Measurements from ENCODE around the gene FST. TPM values are rescaled to one million over a fixed set of nuclear protein-coding genes. Genes with fewer than 3 reads are reported as not detected.
A peak's percentile ranks its signal among the peaks of the same experiment; 100 is the strongest.

Gene FST
- total RNA-seq, 2 donors from 2014 or later: not detected

GRCh38 chr5:53481159-53481886 is 894 bp downstream of the FST start:
- ATAC-seq (replicated peaks): no peak
- H3K36me3 Mint-ChIP-seq (ENCODE audit: low read depth): peaks cover 7% of the 10 kb centered on the region
- peaks cover 18% of the 10 kb centered on the region for H3K4me1 Mint-ChIP-seq
- peaks cover 50% of the 10 kb centered on the region for H3K27me3 Mint-ChIP-seq
- H3K9me3 Mint-ChIP-seq: no peaks in the 10 kb centered on the region
- peak overlapping the region; percentile 90 for H3K4me3 Mint-ChIP-seq
- no peak overlapping the region for H3K27ac Mint-ChIP-seq

GRCh38 chr5:53481887-53482716 is 1.7 kb downstream of the FST start:
- Mint-ChIP-seq H3K4me1 (peaks cover 18% of the 10 kb centered on the region), H3K27ac (peak overlapping the region; percentile 77), H3K36me3 (ENCODE audit: low read depth) (peaks cover 7% of the 10 kb centered on the region), H3K4me3 (peak overlapping the region; percentile 90), H3K9me3 (no peaks in the 10 kb centered on the region), H3K27me3 (peaks cover 43% of the 10 kb centered on the region)
- ATAC-seq (replicated peaks): peak; percentile 68

GRCh38 chr5:53482717-53483638 is 2.5 kb downstream of the FST start:
- Mint-ChIP-seq H3K4me1 (peaks cover 18% of the 10 kb centered on the region), H3K9me3 (no peaks in the 10 kb centered on the region), H3K27ac (peak overlapping the region; percentile 77), H3K36me3 (ENCODE audit: low read depth) (peaks cover 7% of the 10 kb centered on the region), H3K27me3 (peaks cover 43% of the 10 kb centered on the region), H3K4me3 (peak overlapping the region; percentile 90)
- peak; percentile 22 for ATAC-seq (replicated peaks)

- H3K27me3 Mint-ChIP-seq: peaks cover 30% of the 10 kb centered on the region
- no peak overlapping the region for H3K4me3 Mint-ChIP-seq
- no peak overlapping the region for H3K27ac Mint-ChIP-seq
- H3K36me3 Mint-ChIP-seq (ENCODE audit: low read depth): no peaks in the 10 kb centered on the region
- no peak for ATAC-seq (replicated peaks)
- peaks cover 1% of the 10 kb centered on the region for H3K4me1 Mint-ChIP-seq
- no peaks in the 10 kb centered on the region for H3K9me3 Mint-ChIP-seq
Observed at GRCh38 chr5:53487436-53487835, 7.0 kb downstream of the FST start.

GRCh38 chr5:53488195-53488722 is 7.8 kb downstream of the FST start:
- Mint-ChIP-seq H3K4me1 (no peaks in the 10 kb centered on the region), H3K9me3 (no peaks in the 10 kb centered on the region), H3K4me3 (no peak overlapping the region), H3K36me3 (ENCODE audit: low read depth) (no peaks in the 10 kb centered on the region), H3K27me3 (peaks cover 31% of the 10 kb centered on the region), H3K27ac (no peak overlapping the region)
- no peak for ATAC-seq (replicated peaks)

GRCh38 chr5:53490747-53491146 is 10.3 kb downstream of the FST start:
- Mint-ChIP-seq H3K27me3 (peaks cover 30% of the 10 kb centered on the region), H3K27ac (no peak overlapping the region), H3K4me3 (no peak overlapping the region), H3K9me3 (no peaks in the 10 kb centered on the region), H3K36me3 (ENCODE audit: low read depth) (no peaks in the 10 kb centered on the region), H3K4me1 (no peaks in the 10 kb centered on the region)
- no peak for ATAC-seq (replicated peaks)

- H3K27ac Mint-ChIP-seq: no peak overlapping the region
- no peaks in the 10 kb centered on the region for H3K9me3 Mint-ChIP-seq
- H3K4me3 Mint-ChIP-seq: no peak overlapping the region
- H3K27me3 Mint-ChIP-seq: peaks cover 24% of the 10 kb centered on the region
- ATAC-seq (replicated peaks): no peak
- H3K36me3 Mint-ChIP-seq (ENCODE audit: low read depth): no peaks in the 10 kb centered on the region
- no peaks in the 10 kb centered on the region for H3K4me1 Mint-ChIP-seq
Observed at GRCh38 chr5:53501054-53501453, 20.6 kb downstream of the FST start.

GRCh38 chr5:53503562-53504218 is 23.3 kb downstream of the FST start:
- H3K27me3 Mint-ChIP-seq: peaks cover 20% of the 10 kb centered on the region
- no peaks in the 10 kb centered on the region for H3K4me1 Mint-ChIP-seq
- H3K9me3 Mint-ChIP-seq: no peaks in the 10 kb centered on the region
- no peak overlapping the region for H3K27ac Mint-ChIP-seq
- H3K36me3 Mint-ChIP-seq (ENCODE audit: low read depth): no peaks in the 10 kb centered on the region
- H3K4me3 Mint-ChIP-seq: no peak overlapping the region
- no peak for ATAC-seq (replicated peaks)

GRCh38 chr5:53507013-53507412 is 26.6 kb downstream of the FST start:
- no peak for ATAC-seq (replicated peaks)
- Mint-ChIP-seq H3K27ac (no peak overlapping the region), H3K4me1 (no peaks in the 10 kb centered on the region), H3K4me3 (no peak overlapping the region), H3K36me3 (ENCODE audit: low read depth) (no peaks in the 10 kb centered on the region), H3K27me3 (peaks cover 13% of the 10 kb centered on the region), H3K9me3 (no peaks in the 10 kb centered on the region)

- Mint-ChIP-seq H3K27ac (no peak overlapping the region), H3K4me3 (no peak overlapping the region), H3K4me1 (no peaks in the 10 kb centered on the region), H3K9me3 (no peaks in the 10 kb centered on the region), H3K36me3 (ENCODE audit: low read depth) (no peaks in the 10 kb centered on the region), H3K27me3 (peaks cover 5% of the 10 kb centered on the region)
- ATAC-seq (replicated peaks): no peak
Observed at GRCh38 chr5:53508125-53508524, 27.7 kb downstream of the FST start.

GRCh38 chr5:53512539-53512938 is 32.1 kb downstream of the FST start:
- H3K4me3 Mint-ChIP-seq: no peak overlapping the region
- peaks cover 3% of the 10 kb centered on the region for H3K27me3 Mint-ChIP-seq
- no peaks in the 10 kb centered on the region for H3K4me1 Mint-ChIP-seq
- H3K27ac Mint-ChIP-seq: no peak overlapping the region
- no peaks in the 10 kb centered on the region for H3K36me3 Mint-ChIP-seq (ENCODE audit: low read depth)
- ATAC-seq (replicated peaks): no peak
- H3K9me3 Mint-ChIP-seq: no peaks in the 10 kb centered on the region

GRCh38 chr5:53515988-53516387 is 35.6 kb downstream of the FST start:
- H3K4me1 Mint-ChIP-seq: no peaks in the 10 kb centered on the region
- H3K27me3 Mint-ChIP-seq: peaks cover 16% of the 10 kb centered on the region
- ATAC-seq (replicated peaks): no peak
- H3K9me3 Mint-ChIP-seq: peaks cover 3% of the 10 kb centered on the region
- no peaks in the 10 kb centered on the region for H3K36me3 Mint-ChIP-seq (ENCODE audit: low read depth)
- H3K4me3 Mint-ChIP-seq: no peak overlapping the region
- no peak overlapping the region for H3K27ac Mint-ChIP-seq

- Mint-ChIP-seq H3K4me1 (no peaks in the 10 kb centered on the region), H3K9me3 (peaks cover 3% of the 10 kb centered on the region), H3K27me3 (peaks cover 16% of the 10 kb centered on the region), H3K27ac (no peak overlapping the region), H3K36me3 (ENCODE audit: low read depth) (no peaks in the 10 kb centered on the region), H3K4me3 (no peak overlapping the region)
- ATAC-seq (replicated peaks): no peak
Observed at GRCh38 chr5:53520813-53521212, 40.4 kb downstream of the FST start.

Data from activated T-helper 17 cell treated with anti-CD3 and anti-CD28 coated beads, Interleukin-2, amount 50 U/mL, for 72 hours (primary cell).